RWPE2 (cell line): ENCODE data around the gene DAZAP1.
"Not testable (repeated sequence)": the region's sequence is repeated elsewhere in the genome, so short reads cannot be mapped to it uniquely, and the experiment has no call there.

Source experiments
- ATAC-seq: fragments of 200-7000 bp; cut with Tn5 transposase; 3 replicates; pipeline ENCODE4 v1.9.1; 2021; ENCODE audit warnings: low read depth
- DNase-seq: peaks from one replicate; pipeline ENCODE4 v3.0.0-alpha.2; 2020; ENCODE audit warnings: low spot score
- H3K27ac ChIP-seq: fragments of 450-650 bp; 2 replicates; pipeline ENCODE4 v1.5.1; 2017; ENCODE audit warnings: mild to moderate bottlenecking; ENCODE audit not compliant: poor library complexity, severe bottlenecking
- H3K27me3 ChIP-seq: fragments of 250-450 bp; sonication (Bioruptor Pico); 2 replicates; pipeline ENCODE4 v1.5.1; 2021; ENCODE audit warnings: mild to moderate bottlenecking, moderate library complexity; ENCODE audit not compliant: insufficient read depth, poor library complexity, severe bottlenecking
- H3K36me3 ChIP-seq: fragments of 250-450 bp; sonication (Bioruptor Pico); 2 replicates; pipeline ENCODE4 v1.5.1; 2020; ENCODE audit warnings: low read depth, mild to moderate bottlenecking, moderate library complexity
- H3K4me1 ChIP-seq: fragments of 250-450 bp; sonication (Bioruptor Pico); 2 replicates; pipeline ENCODE4 v1.5.1; 2021; ENCODE audit warnings: mild to moderate bottlenecking, moderate library complexity; ENCODE audit not compliant: insufficient read depth, poor library complexity, severe bottlenecking
- H3K4me3 ChIP-seq: fragments of 250-450 bp; sonication (Bioruptor Pico); 2 replicates; pipeline ENCODE4 v1.5.1; 2021; ENCODE audit warnings: mild to moderate bottlenecking, moderate library complexity; ENCODE audit not compliant: severe bottlenecking
- H3K9me3 ChIP-seq: fragments of 250-450 bp; sonication (Bioruptor Pico); 2 replicates; pipeline ENCODE4 v1.5.1; 2021; ENCODE audit warnings: mild to moderate bottlenecking, moderate library complexity; ENCODE audit not compliant: severe bottlenecking
- TF ChIP-seq, protein P1 (sequence below): fragments of 450-650 bp; IDR thresholded peaks from one replicate; pipeline ENCODE4 v1.5.1; 2017; ENCODE audit warnings: mild to moderate bottlenecking, moderate library complexity; ENCODE audit not compliant: poor library complexity, severe bottlenecking

Gene DAZAP1

GRCh38 chr19:1438933-1439354 is 31.6 kb downstream of the DAZAP1 start:
- peaks cover 51% of the 10 kb centered on the region for H3K36me3 ChIP-seq
- peak overlapping the region; percentile 76 for H3K27ac ChIP-seq
- H3K27me3 ChIP-seq = no peaks in the 10 kb centered on the region
- H3K9me3 ChIP-seq = no peaks in the 10 kb centered on the region
- ATAC-seq = no peak
- TF ChIP-seq, protein P1, sequence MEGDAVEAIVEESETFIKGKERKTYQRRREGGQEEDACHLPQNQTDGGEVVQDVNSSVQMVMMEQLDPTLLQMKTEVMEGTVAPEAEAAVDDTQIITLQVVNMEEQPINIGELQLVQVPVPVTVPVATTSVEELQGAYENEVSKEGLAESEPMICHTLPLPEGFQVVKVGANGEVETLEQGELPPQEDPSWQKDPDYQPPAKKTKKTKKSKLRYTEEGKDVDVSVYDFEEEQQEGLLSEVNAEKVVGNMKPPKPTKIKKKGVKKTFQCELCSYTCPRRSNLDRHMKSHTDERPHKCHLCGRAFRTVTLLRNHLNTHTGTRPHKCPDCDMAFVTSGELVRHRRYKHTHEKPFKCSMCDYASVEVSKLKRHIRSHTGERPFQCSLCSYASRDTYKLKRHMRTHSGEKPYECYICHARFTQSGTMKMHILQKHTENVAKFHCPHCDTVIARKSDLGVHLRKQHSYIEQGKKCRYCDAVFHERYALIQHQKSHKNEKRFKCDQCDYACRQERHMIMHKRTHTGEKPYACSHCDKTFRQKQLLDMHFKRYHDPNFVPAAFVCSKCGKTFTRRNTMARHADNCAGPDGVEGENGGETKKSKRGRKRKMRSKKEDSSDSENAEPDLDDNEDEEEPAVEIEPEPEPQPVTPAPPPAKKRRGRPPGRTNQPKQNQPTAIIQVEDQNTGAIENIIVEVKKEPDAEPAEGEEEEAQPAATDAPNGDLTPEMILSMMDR = no peak
- DNase-seq = no peak
- H3K4me1 ChIP-seq = peaks cover 9% of the 10 kb centered on the region
- H3K4me3 ChIP-seq = peak overlapping the region; percentile 90

GRCh38 chr19:1439525-1440417 is 32.4 kb downstream of the DAZAP1 start:
- H3K4me3 ChIP-seq = peak overlapping the region; percentile 90
- H3K27ac ChIP-seq = peak overlapping the region; percentile 76
- ATAC-seq, H3K27me3 ChIP-seq, DNase-seq, H3K9me3 ChIP-seq, H3K4me1 ChIP-seq: not testable (repeated sequence)
- peaks cover 44% of the 10 kb centered on the region for H3K36me3 ChIP-seq

DNA sequence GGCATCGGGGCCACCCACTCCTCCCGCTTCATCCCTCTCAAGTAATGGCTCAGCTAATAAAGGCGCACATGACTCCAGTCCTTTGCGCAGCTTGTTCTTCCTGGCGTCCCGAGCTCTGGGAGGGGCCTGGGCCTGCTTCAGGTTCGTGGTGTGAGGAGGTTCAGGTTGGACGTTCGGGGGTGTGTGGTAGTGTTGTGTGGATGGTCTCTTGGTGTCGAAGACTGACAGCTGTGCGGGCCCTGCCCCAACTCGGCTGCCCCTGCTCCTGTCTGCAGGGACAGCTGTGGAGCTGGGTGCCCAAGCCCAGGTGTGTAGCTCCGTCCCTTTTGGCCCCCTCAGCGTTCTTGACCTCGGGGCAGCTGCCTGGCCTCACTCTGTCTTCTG is 33.0 kb downstream of the DAZAP1 start:
- TF ChIP-seq, protein P1 = no peak
- Histone ChIP-seq H3K27ac (peak overlapping the region; percentile 76), H3K36me3 (peaks cover 40% of the 10 kb centered on the region)

GRCh38 chr19:1441022-1441426 is 33.6 kb downstream of the DAZAP1 start:
- TF ChIP-seq, protein P1 = no peak
- DNase-seq (no peak), ATAC-seq (no peak)
- Histone ChIP-seq H3K4me1 (peaks cover 9% of the 10 kb centered on the region), H3K9me3 (no peaks in the 10 kb centered on the region), H3K36me3 (peaks cover 40% of the 10 kb centered on the region), H3K27ac (peak overlapping the region; percentile 76), H3K27me3 (no peaks in the 10 kb centered on the region), H3K4me3 (no peak overlapping the region)

More for the DNA sequence above, 33.0 kb downstream of the DAZAP1 start:
- H3K9me3 ChIP-seq = no peaks in the 10 kb centered on the region
- DNase-seq = no peak
- H3K27me3 ChIP-seq = no peaks in the 10 kb centered on the region
- H3K4me1 ChIP-seq = peaks cover 9% of the 10 kb centered on the region
- no peak for ATAC-seq
- H3K4me3 ChIP-seq = no peak overlapping the region

GRCh38 chr19:1441677-1442438 is 34.5 kb downstream of the DAZAP1 start:
- Histone ChIP-seq H3K36me3 (peaks cover 40% of the 10 kb centered on the region), H3K4me3 (no peak overlapping the region), H3K4me1 (peaks cover 9% of the 10 kb centered on the region), H3K9me3 (no peaks in the 10 kb centered on the region), H3K27me3 (peaks cover 7% of the 10 kb centered on the region), H3K27ac (peak overlapping the region; percentile 76)
- DNase-seq = no peak
- no peak for ATAC-seq
- TF ChIP-seq, protein P1 = no peak
